Hepatocyte (in vitro differentiated cells): ENCODE data around the gene GALNT18.

ENCODE experiments used
- CTCF ChIP-seq: fragments of 200-600 bp; sonication (generic); IDR thresholded peaks from 2 replicates; pipeline ENCODE4 v1.5.1; 2016; ENCODE audit warnings: antibody characterized with exemption, mild to moderate bottlenecking; ENCODE audit not compliant: poor library complexity
- EZH2 ChIP-seq: fragments of 200-600 bp; sonication (generic); IDR thresholded peaks from 2 replicates; pipeline ENCODE4 v1.6.1; 2016; ENCODE audit warnings: antibody characterized with exemption, mild to moderate bottlenecking, borderline replicate concordance
- EZH2phosphoT487 ChIP-seq: fragments of 200-600 bp; sonication (generic); IDR thresholded peaks from one replicate; pipeline ENCODE4 v1.6.1; 2018; ENCODE audit warnings: antibody characterized with exemption, mild to moderate bottlenecking, low read depth, moderate library complexity; ENCODE audit not compliant: unreplicated experiment, severe bottlenecking

- TF ChIP-seq CTCF (no peak), EZH2 (no peak), EZH2phosphoT487 (no peak)
Observed at GRCh38 chr11:11236498-11237059, 385.2 kb downstream of the GALNT18 start.
